Tibial nerve (tissue), 4 donors: ENCODE data around the gene PLEKHA3. TPM values are rescaled to one million over a fixed set of nuclear protein-coding genes. Genes with fewer than 3 reads are reported as not detected.
"Not testable (repeated sequence)": the region's sequence is repeated elsewhere in the genome, so short reads cannot be mapped to it uniquely, and the experiment has no call there.

Source experiments
- DNase-seq, 2 donors: peaks; one replicate each; pipeline ENCODE4 v3.0.0-alpha.2; 2019; ENCODE audit warnings: low spot score in 2 of 2
- H3K27ac ChIP-seq, 4 donors: fragments of 200-600 bp; sonication (generic) in 3 of 4; one replicate each; pipeline ENCODE4 v1.5.1; 2017 to 2019; ENCODE audit warnings: mild to moderate bottlenecking in 1 of 4
- H3K27me3 ChIP-seq, 2 donors: fragments of 200-600 bp; sonication (generic) in 1 of 2; one replicate each; pipeline versions ENCODE4 v1.5.1 to v1.6.0; 2017 to 2019
- H3K36me3 ChIP-seq, 3 donors: fragments of 200-600 bp; sonication (generic); one replicate each; pipeline ENCODE4 v1.5.1; 2018 to 2019
- H3K4me1 ChIP-seq, 4 donors: fragments of 200-600 bp; sonication (generic) in 3 of 4; one replicate each; pipeline ENCODE4 v1.5.1; 2017 to 2019
- H3K4me3 ChIP-seq, 4 donors: fragments of 200-600 bp; sonication (generic) in 3 of 4; one replicate each; pipeline ENCODE4 v1.5.1; 2017 to 2019; ENCODE audit warnings: mild to moderate bottlenecking in 1 of 4, moderate library complexity in 1 of 4
- H3K9me3 ChIP-seq, 4 donors: fragments of 200-600 bp; sonication (generic) in 3 of 4; one replicate each; pipeline ENCODE4 v1.5.1; 2017 to 2019
- CTCF ChIP-seq, 5 experiments: fragments of 200-600 bp in 3 of 5; fragments of 450-650 bp in 2 of 5; sonication (generic) in 3 of 5; IDR thresholded peaks; one replicate each; pipeline ENCODE4 v1.5.1; 2016 to 2019; ENCODE audit warnings: antibody characterized with exemption in 5 of 5, mild to moderate bottlenecking in 3 of 5, moderate library complexity in 2 of 5
- EP300 ChIP-seq, 2 donors: sonication (generic); formaldehyde crosslinking; IDR thresholded peaks; one replicate each; pipeline ENCODE4 v1.6.1; 2017; ENCODE audit warnings: antibody characterized with exemption in 2 of 2, mild to moderate bottlenecking in 1 of 2
- POLR2A ChIP-seq, 2 donors: fragments of 450-650 bp; IDR thresholded peaks; one replicate each; pipeline ENCODE4 v1.6.1; 2017; ENCODE audit warnings: antibody characterized with exemption in 2 of 2, mild to moderate bottlenecking in 2 of 2, moderate library complexity in 2 of 2
- WGBS, 2 donors: methylation state at CpG; one replicate each; pipeline ENCODE4 v1.1.5; 2018; 5-methylcytosine and 5-hydroxymethylcytosine counted together
- total RNA-seq, 4 donors: library from RNA; depleted of rRNA; stranded (reverse); fragments of >200 nt; gene quantifications; one replicate each; pipeline ENCODE4 v1.1.0, GENCODE V29; 2016

The PLEKHA3 gene
- total RNA-seq, 4 donors from 2014 or later = 7.2 to 14.4 (median 10.4) TPM

DNA sequence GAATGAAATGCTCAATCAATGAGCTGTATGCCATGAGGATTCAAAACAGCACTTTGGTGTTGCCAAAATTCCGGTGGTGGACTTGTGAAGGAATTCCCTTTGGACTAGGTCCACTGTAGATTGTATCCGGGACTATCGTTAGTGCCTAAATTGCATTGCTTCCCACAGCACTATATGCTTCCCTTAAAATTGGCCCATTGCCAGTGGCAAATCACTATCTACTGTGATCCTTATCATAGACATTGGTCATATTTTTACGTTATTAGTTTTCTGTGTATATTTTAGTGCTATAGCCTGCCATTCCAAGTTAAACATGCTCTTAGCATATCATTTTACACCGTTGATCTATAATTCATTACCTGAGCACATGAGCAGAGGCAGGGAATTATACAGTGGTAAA is 27.4 kb upstream of the PLEKHA3 start:
- no peak for DNase-seq
- Histone ChIP-seq H3K4me3 (no peak overlapping the region), H3K36me3 (peaks cover 0 to 11% (median 0%) of the 10 kb centered on the region in 3 donors), H3K4me1 (peaks cover 0 to 29% (median 16%) of the 10 kb centered on the region in 4 donors), H3K9me3 (no peaks in the 10 kb centered on the region), H3K27me3 (no peaks in the 10 kb centered on the region), H3K27ac (no peak overlapping the region)
- 72 to 82% methylated on average over 5 of the region's 5 CpGs for WGBS, 2 donors
- TF ChIP-seq POLR2A (IDR thresholded peaks at IDR 0.05) (no peak), EP300 (IDR thresholded peaks at IDR 0.05) (no peak), CTCF (IDR thresholded peaks at IDR 0.05) (no peak)

GRCh38 chr2:178455947-178456346 is 24.3 kb upstream of the PLEKHA3 start:
- Histone ChIP-seq H3K4me3 (no peak overlapping the region), H3K27ac (no peak overlapping the region), H3K27me3 (no peaks in the 10 kb centered on the region), H3K4me1 (peaks cover 0 to 4% (median 0%) of the 10 kb centered on the region in 4 donors), H3K36me3 (no peaks in the 10 kb centered on the region), H3K9me3 (no peaks in the 10 kb centered on the region)
- no peak for DNase-seq
- 49 to 65% methylated on average over 5 of the region's 5 CpGs for WGBS, 2 donors
- TF ChIP-seq CTCF (IDR thresholded peaks at IDR 0.05) (no peak), EP300 (IDR thresholded peaks at IDR 0.05) (no peak), POLR2A (IDR thresholded peaks at IDR 0.05) (no peak)

- Histone ChIP-seq H3K4me3 (no peak overlapping the region), H3K27me3 (no peaks in the 10 kb centered on the region), H3K36me3 (no peaks in the 10 kb centered on the region), H3K27ac (no peak overlapping the region), H3K4me1 (no peaks in the 10 kb centered on the region), H3K9me3 (no peaks in the 10 kb centered on the region)
- 89 to 94% methylated on average over 11 of the region's 11 CpGs for WGBS, 2 donors
- DNase-seq = no peak
- no peak for TF ChIP-seq POLR2A (IDR thresholded peaks at IDR 0.05)
- no peak for TF ChIP-seq CTCF (IDR thresholded peaks at IDR 0.05)
- TF ChIP-seq EP300 (IDR thresholded peaks at IDR 0.05) = no peak
These were observed 22.8 kb upstream of the PLEKHA3 start for GRCh38 chr2:178457390-178457886.

DNA sequence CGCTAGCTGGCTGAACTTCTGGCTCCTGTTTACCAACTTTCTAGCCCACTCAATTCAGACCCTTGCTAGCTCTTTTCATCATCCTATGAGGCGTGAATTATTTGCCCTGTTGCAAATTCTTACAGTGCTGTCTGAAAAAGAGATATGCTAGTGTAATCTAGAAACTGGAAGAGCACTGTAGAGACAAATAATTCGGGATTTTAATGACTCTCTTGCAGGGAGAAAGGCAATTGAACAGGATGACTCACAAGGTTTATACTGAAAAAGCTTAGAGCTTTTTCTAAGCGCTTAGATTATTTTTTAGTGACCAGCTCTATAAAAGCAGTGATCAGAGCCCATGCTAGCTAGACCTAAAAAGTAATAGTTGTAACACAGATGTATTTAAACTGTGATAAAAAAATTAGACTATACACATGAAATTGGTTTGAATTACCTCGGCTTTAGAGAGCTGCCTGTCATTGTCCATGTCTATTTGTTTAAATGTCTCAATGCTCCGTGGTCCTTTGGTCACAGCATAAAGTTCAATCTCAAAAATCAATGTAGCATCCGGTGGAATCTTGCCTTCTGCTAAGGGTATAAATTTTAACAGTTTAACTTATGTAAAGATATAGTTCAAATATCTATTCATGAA is 10.9 kb upstream of the PLEKHA3 start:
- H3K36me3 ChIP-seq = peaks cover 0 to 41% (median 0%) of the 10 kb centered on the region in 3 donors
- TF ChIP-seq EP300 (IDR thresholded peaks at IDR 0.05) (no peak), CTCF (IDR thresholded peaks at IDR 0.05) (no peak), POLR2A (IDR thresholded peaks at IDR 0.05) (no peak)
- no peak for DNase-seq
- WGBS, 2 donors = 83 to 88% methylated on average over 7 of the region's 7 CpGs
- H3K27me3 ChIP-seq = no peaks in the 10 kb centered on the region
- H3K4me1 ChIP-seq = peaks cover 0 to 10% (median 0%) of the 10 kb centered on the region in 4 donors
- no peak overlapping the region for H3K27ac ChIP-seq
- H3K4me3 ChIP-seq = no peak overlapping the region
- H3K9me3 ChIP-seq = no peaks in the 10 kb centered on the region

DNA sequence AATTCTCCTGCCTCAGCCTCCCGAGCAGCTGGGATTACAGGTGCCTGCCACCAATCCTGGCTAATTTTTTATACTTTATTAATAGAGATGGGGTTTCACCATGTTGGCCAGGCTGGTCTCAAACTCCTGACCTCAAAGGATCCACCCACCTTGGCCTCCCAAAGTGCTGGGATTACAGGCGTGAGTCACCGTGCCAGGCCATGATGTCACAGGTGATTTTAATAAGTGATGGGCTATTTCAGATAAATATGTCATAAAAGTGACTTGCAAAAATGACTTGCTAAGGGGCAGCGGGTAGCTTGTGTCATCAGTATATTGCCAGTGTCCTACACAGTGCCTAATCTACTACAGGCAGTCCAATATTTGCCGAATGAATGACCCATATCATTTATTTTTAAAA is 8.9 kb upstream of the PLEKHA3 start:
- WGBS, 2 donors = 96 to 97% methylated on average over 5 of the region's 5 CpGs
- DNase-seq, H3K27ac ChIP-seq, H3K27me3 ChIP-seq, H3K4me3 ChIP-seq, H3K9me3 ChIP-seq: not testable (repeated sequence)
- Histone ChIP-seq H3K36me3 (peaks cover 0 to 25% (median 0%) of the 10 kb centered on the region in 3 donors), H3K4me1 (peaks cover 0 to 11% (median 0%) of the 10 kb centered on the region in 4 donors)
